Ureter (tissue), 1 donor: ENCODE results near the gene RENBP. TPM values are rescaled to one million over a fixed set of nuclear protein-coding genes. Genes with fewer than 3 reads are reported as not detected.
"Not testable (repeated sequence)": the region's sequence is repeated elsewhere in the genome, so short reads cannot be mapped to it uniquely, and the experiment has no call there.

ENCODE experiments used
- DNase-seq: peaks from one replicate; pipeline ENCODE4 v3.0.0-alpha.2; 2020; ENCODE audit warnings: low spot score
- total RNA-seq: library from RNA; stranded (reverse); gene quantifications from one replicate; pipeline ENCODE4 v1.2.4, GENCODE V29; 2023
- donor health status: DM: yes; HTN: yes; CAD: no.

Gene RENBP
- 7.4 TPM for total RNA-seq

GRCh38 chrX:153944140-153944799 is at the start of gene RENBP:
Gene RENBP, minus strand, starts transcription at chrX:153944643. Its CDS starts 33 bp downstream, at chrX:153944610.
- DNase-seq, result no peak

- no peak for DNase-seq
Measured at GRCh38 chrX:153993978-153994377, 49.5 kb upstream of the RENBP start.

- DNase-seq, result no peak
Measured at GRCh38 chrX:153993079-153993478, 48.6 kb upstream of the RENBP start.

- DNase-seq, result no peak
Measured at GRCh38 chrX:153992180-153992579, 47.7 kb upstream of the RENBP start.

- DNase-seq, result no peak
Measured at GRCh38 chrX:153991013-153991580, 46.7 kb upstream of the RENBP start.

- DNase-seq, result no peak
Measured at GRCh38 chrX:153989973-153990655, 45.7 kb upstream of the RENBP start.

GRCh38 chrX:153988493-153988892 is 44.0 kb upstream of the RENBP start:
- DNase-seq, result no peak

- no peak for DNase-seq
Measured at GRCh38 chrX:153984351-153985178, 40.1 kb upstream of the RENBP start.

GRCh38 chrX:153983321-153983801 is 38.9 kb upstream of the RENBP start:
- DNase-seq, result no peak

- DNase-seq, result no peak
Measured at GRCh38 chrX:153981771-153982533, 37.5 kb upstream of the RENBP start.

- no peak for DNase-seq
Measured at GRCh38 chrX:153981231-153981630, 36.8 kb upstream of the RENBP start.

- DNase-seq, result not testable (repeated sequence)
Measured at GRCh38 chrX:153980394-153980793, 36.0 kb upstream of the RENBP start.

- no peak for DNase-seq
Measured at GRCh38 chrX:153974726-153975286, 30.4 kb upstream of the RENBP start.

- no peak for DNase-seq
Measured at GRCh38 chrX:153974003-153974725, 29.7 kb upstream of the RENBP start.

- DNase-seq, result no peak
Measured at GRCh38 chrX:153973127-153974002, 28.9 kb upstream of the RENBP start.

GRCh38 chrX:153972368-153973126 is 28.1 kb upstream of the RENBP start, which contains the start of gene TMEM187:
Gene TMEM187, plus strand, starts transcription at chrX:153972754. Its CDS starts 9,309 bp downstream, at chrX:153982063.
- peak; percentile 90 for DNase-seq

- peak; percentile 95 for DNase-seq
Measured at GRCh38 chrX:153971450-153972367, 27.3 kb upstream of the RENBP start, which contains the start of gene HCFC1. Gene HCFC1, minus strand, starts transcription at chrX:153971818. Its CDS starts 978 bp downstream, at chrX:153970840.
